AG09309 (cell line): ENCODE results near the gene HOXB1.

ENCODE experiments used
- DNase-seq: peaks from one replicate; pipeline ENCODE4 v3.0.0-alpha.2; 2010; ENCODE audit warnings: low read depth
- H3K4me3 ChIP-seq: 2 replicates; pipeline ENCODE4 v1.5.1; 2011; ENCODE audit warnings: mild to moderate bottlenecking, low read depth, low read length, moderate library complexity; ENCODE audit not compliant: control insufficient read depth
- CTCF ChIP-seq: IDR thresholded peaks from 2 replicates; pipeline ENCODE4 v1.5.1; 2011; ENCODE audit warnings: mild to moderate bottlenecking, low read depth, low read length, inconsistent platforms; ENCODE audit not compliant: insufficient read depth, control insufficient read depth; ENCODE audit errors: missing control alignments

The HOXB1 gene

GRCh38 chr17:48530208-48530886 lies 464 bp downstream of the HOXB1 start:
- no peak overlapping the region for H3K4me3 ChIP-seq
- no peak for DNase-seq
- TF ChIP-seq CTCF, result no peak

- no peak overlapping the region for H3K4me3 ChIP-seq
- TF ChIP-seq CTCF, result no peak
- DNase-seq, result no peak
These were observed 1.2 kb downstream of the HOXB1 start for GRCh38 chr17:48529683-48530009.

- H3K4me3 ChIP-seq, result no peak overlapping the region
- no peak for TF ChIP-seq CTCF
- no peak for DNase-seq
These were observed 1.7 kb downstream of the HOXB1 start for GRCh38 chr17:48528936-48529682.

- H3K4me3 ChIP-seq, result no peak overlapping the region
- TF ChIP-seq CTCF, result no peak
- DNase-seq, result no peak
These were observed 2.5 kb downstream of the HOXB1 start for GRCh38 chr17:48528153-48528935.

GRCh38 chr17:48527547-48527932 lies 3.3 kb downstream of the HOXB1 start:
- DNase-seq, result no peak
- TF ChIP-seq CTCF, result no peak
- H3K4me3 ChIP-seq, result no peak overlapping the region

- H3K4me3 ChIP-seq, result no peak overlapping the region
- DNase-seq, result no peak
- no peak for TF ChIP-seq CTCF
These were observed 3.9 kb downstream of the HOXB1 start for GRCh38 chr17:48526608-48527546.
